Activated gamma-delta T cell (primary cell): ENCODE measurements around the gene REG1A.

Source experiments
- DNase-seq: peaks from one replicate; lab custom pipeline; 2025; lab: John Stamatoyannopoulos, UW
- total RNA-seq, 2 donors: gene quantifications; one replicate each; lab custom pipeline; 2026; lab: John Stamatoyannopoulos, UW

Gene REG1A, protein sequence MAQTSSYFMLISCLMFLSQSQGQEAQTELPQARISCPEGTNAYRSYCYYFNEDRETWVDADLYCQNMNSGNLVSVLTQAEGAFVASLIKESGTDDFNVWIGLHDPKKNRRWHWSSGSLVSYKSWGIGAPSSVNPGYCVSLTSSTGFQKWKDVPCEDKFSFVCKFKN
- 0 to 0.05 reads per million in 2 donors for total RNA-seq

DNA sequence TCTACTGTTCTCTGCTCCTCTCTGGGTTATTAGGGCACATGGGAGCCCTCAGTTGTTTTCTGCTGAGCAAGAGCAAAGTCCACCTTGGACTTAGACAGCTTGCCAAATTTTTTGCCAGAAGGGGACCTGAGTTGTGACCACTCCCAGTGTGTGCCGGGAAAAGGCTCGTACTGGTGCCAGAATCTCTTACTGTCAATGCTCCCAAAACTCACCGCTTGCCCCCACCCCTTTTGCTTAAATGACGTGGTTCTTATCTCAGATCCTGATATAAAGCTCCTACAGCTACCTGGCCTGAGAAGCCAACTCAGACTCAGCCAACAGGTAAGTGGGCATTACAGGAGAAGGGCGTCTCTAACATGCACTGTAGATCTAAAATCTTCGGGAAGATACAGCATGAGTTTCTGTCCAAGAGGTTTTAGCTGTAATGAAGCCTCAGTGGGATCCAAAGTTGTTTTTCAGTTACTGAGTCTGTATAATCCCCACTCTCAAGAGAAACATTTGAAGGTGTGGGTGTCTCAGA is at the start of gene REG1A:
TSS of gene REG1A (plus strand) at position 295 of the 520 bp plus-strand sequence. CDS start 374 bp downstream, outside the sequence.
- DNase-seq = no peak

DNA sequence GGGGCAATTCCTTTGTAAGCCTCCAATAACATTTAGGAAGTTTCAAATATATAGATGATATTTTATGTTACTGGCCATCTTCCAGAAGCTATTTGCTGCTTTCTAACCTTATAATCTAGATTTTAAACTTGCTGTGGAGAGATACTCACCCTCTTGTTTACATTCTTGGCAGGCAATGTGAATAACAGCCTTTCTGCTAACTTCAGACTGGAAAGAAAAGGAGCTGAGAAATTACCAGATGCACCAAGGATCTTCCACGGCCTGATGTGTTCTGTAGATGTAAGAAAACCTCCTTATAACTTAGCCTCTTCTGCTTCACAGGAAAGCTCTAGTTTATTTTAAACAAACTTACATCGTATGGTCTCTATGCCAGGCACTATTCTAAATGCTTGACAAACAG is 49.2 kb upstream of the REG1A start:
- DNase-seq = no peak

DNA sequence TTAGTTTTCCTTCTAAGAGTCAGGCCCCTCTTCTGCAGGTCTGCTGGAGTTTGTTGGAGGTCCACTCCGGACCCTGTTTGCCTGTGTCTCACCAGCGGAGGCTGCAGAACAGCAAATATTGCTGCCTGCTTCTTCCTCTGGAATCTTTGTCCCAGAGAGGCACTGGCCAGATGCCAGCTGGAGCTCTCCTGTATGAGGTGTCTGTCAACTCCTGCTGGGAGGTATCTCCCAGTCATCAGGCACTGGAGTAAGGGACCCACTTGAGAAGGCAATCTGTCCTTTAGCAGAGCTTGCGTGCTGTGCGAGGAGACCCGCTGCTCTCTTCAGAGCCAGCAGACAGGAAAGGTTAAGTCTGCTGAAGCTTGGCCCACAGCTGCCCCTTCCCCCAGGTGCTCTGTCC is 37.3 kb upstream of the REG1A start:
- DNase-seq = no peak

DNA sequence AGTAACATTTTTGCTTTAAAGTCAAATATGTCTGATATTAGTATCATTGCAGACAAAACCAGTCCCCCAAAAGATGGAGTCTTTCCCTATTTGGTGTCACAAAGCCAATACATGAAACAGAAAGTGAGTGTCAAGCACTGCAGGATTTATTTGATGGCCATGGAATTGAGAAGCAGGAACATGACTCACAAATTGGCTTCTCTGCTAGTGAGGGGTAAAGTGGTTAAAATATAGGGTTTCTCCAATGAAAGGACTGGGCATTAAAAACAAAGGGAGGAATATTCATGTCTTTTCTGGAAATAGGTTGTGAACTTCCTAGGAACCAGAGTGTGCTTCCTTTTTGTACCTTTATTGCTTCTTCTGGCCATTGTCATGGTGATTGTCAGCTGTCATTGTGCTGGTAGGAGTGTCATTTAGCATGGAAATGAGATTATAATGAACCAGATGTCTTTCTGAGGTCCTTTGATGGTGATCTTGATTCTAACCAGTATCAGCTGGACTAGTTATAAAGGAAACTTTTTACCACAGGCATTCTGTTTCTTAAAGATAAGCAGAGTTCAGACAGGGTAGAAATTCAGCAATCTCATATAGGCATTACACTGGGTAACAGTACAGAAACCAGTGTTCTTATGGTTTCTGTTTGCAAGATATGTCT is 36.6 kb upstream of the REG1A start:
- no peak for DNase-seq

DNA sequence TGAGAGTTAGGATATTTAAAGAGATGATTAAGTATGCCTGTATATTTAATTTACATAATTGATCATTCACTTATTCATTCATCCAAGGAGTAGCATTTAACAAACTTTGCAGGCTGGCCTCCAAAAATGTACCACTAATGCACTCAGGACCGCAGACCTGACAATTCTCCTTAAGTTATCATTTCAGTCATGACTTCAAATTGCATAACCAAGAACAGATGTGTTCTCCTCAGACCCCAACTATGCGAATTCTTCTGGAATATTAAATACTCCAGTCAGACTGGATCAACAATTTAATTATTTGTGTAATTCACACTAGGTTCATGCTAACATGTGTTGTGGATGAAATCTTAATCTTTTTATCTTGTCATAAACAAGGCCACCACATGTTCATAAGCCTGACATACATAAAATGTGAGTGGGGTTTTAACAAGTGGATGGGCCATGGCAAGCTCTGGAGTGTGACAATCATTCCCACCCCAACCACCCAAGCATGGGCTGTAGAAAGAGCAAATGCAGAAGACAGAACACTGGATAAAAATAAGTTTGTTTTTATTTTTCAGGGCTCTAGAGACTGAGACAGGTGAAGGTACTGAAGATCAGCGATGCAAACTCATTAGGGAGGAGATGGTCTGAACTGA is 35.7 kb upstream of the REG1A start:
- DNase-seq = no peak

DNA sequence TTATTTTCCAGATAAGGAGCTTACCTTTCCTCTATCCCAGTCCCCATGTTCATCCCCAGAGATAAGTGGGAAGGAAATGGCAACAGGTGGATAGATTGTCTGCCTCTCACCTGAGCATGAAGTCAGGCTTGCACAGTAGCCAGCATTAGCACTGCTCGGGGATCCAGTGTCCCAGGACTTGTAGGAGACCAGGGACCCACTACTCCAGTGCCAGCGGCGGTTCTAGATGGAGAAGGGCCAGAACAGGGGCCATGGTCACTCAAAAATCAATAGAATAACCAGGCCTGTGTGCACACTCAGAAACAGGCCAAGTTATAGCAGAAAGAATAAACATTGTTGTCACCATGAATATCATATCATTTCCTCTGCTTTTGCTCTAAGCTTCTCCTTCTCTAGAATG is 34.9 kb upstream of the REG1A start:
- no peak for DNase-seq

DNA sequence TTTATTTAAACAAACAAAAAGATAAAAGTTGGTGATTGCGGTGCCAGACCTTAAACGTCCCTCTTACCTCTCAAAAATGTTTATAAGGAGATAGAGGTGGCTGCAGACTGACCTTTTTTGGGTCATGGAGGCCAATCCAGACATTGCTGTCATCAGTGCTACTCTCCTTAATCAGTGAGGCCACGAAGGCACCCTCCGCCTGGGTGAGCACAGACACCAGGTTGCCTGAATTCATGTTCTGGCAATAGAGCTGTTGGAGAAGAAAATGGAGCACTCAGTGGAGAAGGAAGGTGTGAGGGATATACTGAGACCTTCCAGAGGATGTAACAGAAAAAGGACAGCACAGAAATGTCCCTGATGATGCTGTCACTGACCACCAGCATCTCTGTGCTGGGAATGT is 34.0 kb upstream of the REG1A start:
- DNase-seq = no peak

DNA sequence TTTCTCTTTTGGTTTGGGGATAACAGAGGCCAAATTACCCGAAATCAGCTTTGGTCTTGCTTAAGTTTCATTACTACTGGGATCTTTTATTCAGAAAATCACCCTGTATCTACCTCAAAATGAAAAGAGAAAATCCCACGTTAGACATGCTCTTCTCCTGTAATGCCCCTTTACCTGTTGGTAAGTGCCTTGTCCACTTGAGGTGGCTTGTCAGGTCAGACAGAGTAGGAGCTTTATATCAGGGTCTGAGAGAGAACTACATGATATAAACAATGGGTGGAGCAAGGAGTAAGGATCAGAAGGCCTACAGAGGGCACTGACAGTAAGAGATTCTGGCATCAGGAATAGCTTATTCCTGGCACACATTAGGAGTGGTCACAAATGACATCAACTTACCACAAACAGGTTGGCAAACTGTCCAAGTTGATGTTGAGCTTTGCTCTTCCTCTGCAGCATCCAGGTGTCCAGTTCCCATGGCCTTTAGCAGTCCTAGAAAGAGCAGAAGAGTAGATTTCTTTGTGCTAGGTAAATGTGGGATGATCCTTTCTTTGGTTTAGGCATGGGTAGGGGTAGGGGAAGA is 32.4 kb upstream of the REG1A start, which contains the start of gene REG1B:
TSS of gene REG1B (minus strand) at position 209 of the 580 bp plus-strand sequence. CDS start 381 bp downstream, outside the sequence.
- no peak for DNase-seq

DNA sequence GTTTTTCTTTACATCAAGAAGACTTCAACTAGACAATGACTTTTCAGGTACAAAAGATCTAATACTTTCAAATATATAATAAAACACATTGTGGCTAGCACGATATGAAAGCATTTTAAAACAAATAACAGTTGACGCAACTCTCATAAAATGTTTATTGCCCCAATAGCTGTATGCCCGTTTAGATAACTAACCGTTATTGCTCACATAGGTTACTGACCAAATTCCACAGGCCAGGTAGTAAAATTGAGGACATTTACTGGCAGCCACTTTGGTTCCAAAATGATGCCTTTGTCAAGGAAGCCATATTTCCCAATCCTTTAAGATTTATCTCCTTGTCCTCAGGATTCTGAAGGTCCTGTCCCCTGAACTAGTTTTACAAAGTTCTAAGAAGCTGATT is 29.6 kb upstream of the REG1A start:
- DNase-seq = no peak

DNA sequence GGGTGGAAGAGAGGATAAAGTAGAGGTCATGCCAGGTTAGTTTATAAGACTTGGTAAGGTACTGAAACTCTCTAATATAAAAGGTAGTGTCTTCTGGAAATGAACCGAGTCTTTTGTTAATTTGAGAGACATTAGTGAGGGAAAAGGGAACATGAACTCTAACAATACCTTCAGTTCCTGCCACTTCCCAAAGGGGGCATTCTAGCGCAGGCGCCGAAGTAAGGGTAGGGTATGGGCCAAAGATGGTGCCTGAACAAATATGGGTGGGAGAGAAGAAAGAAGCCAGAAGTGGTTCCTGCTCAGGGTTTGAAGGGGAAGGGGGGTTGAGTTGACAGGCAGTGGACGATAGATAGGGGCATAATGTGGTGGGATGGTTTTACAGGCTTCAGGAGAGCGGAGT is 22.4 kb upstream of the REG1A start:
- no peak for DNase-seq

DNA sequence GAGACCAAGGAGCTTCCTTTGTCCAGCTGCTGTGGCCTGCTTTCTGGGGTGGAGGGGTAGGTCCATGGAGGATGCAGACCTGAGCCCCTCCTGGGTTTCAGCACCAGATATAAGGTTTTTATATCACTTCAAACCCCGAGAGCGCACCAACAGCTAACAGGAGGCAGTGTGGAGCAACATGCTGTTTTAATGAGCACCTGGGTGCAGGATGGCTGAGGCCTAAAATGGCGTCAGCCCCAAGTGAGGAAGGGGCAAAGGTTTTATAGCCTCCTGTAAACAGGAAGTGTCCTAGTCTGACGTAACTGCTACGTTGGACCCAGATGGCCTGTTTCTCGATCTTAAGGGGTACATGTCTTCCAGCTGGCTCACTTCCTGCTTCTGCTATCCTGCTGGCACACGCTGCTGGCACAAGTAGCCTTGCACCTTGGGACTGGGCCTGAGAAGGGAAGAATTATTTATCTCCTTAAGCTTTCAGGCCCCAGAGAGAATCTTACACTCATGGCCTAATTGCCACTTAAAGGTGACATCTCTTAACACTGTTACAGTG is 21.1 kb upstream of the REG1A start:
- no peak for DNase-seq

DNA sequence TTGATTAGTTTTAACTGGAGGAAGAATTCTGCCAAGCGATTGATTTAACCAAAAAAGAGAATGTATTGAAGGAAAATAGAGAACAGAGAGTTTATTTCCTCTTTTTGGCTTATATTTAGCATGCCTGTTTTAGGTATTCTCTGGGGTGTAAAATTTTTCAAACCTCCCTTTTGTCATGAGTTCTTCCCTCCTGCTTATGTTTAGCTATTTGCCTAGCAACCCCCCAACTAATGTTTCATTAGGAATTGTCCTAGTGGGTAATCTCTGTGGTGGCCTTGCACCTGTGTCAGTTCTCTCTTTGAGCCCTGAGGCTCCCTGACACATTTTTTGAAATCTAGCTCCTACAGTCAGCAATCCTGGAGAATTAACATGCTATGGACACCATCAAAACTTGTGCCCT is 20.0 kb upstream of the REG1A start:
- no peak for DNase-seq

DNA sequence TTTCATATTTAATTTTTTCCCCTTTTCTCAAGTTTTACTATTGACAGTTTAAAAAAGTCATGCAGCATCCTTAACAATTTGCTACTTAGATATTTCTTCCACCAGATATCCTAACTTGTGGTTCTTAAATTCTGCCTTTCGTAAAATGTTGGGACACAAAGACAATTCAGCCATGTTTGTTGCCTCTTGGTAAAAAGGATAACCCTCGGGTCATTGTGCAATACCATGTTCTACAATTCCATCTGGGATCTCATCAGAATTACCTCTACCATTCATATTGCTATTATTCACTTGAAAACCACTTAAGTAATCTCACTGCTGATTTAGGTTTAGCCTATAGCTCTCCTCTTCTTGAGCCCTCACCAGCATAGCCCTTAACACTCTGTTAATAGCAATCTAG is 19.3 kb upstream of the REG1A start:
- no peak for DNase-seq

DNA sequence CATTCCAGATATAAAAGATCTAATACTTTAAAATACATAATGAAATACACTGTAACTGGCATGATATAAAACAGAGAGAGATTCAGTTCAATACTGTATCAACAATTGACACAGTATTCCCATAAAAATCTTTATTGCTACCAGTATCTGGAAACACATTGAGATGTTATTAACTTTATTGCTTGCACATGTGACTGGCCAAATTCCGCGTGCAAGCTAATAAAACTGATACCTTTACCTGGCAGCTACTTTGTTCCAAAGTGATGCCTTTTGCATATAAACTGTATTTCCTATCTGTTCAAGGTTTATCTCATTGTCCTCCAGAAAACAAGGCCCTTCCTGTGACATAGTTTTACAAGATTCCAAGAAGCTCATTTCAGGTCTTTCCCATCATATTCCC is 17.1 kb upstream of the REG1A start:
- DNase-seq = no peak

DNA sequence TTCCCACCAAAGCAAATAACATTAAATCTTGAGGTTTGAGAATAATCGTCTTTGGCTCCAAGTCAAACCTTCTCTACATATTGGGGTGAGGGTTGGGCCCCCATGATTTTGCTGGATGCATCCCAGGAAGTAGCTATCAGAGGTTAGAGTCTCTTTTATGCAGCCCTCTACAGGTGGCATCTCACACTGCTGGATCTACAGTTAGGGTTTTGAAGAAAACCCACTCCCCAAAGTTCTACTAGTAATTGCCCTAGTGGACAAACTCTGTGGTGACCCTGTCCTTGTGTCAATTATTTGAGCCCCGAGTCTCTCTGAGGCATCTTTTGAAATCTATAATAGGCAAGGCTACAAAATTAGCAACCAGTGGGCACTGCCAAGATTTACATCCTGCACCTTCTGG is 15.0 kb upstream of the REG1A start:
- DNase-seq = no peak

DNA sequence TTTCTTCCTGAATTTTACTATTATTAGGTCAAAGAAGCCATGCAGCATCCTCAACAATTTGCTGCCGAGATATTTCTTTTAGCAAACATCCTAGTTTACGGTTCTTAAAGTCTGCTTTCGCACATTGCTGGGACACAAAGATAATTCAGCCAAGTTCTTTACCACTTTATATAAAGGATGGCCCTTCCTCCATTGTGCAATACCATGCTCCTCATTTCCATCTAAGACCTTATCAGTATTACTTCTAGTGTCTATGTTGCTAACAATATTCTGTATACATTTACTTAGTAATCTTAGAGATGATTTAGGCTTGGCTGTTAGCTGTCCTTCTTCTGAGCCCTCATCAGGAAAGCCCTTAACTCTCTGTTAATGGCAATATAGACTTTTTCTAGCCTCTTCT is 8.0 kb upstream of the REG1A start:
- no peak for DNase-seq

DNA sequence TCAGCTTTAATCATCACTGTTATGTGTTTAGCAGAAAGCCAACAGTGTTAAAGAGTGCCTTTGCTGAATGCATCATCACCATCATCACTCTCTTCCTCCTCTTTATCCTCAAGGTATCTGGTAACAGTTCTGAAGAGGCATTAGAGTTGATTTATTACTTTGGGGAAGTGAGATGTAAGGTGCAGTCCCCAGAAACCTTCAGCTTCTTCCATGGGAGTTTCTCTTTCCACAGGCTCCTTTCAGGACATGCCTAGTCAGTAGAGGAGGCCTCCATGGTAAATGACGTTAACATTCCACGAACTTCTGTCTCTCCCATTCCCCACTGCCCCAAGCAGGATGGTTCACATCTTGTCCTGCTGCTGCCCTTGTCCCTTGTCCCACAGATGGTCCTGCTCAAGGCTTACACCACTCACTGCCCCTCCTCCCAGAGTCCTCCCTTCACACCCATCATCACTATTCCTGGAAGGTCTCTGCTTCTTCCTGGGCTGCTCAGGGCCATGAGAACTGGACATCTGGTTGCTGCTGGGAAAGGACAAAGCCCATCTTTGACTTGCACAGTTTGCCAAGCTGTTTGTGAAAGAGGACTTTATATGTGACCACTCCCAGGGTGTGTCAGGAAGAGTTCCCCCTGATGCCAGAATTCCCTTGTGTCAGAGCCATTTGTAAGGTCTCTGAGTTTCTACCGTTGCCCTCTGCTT is 5.3 kb upstream of the REG1A start:
- no peak for DNase-seq

DNA sequence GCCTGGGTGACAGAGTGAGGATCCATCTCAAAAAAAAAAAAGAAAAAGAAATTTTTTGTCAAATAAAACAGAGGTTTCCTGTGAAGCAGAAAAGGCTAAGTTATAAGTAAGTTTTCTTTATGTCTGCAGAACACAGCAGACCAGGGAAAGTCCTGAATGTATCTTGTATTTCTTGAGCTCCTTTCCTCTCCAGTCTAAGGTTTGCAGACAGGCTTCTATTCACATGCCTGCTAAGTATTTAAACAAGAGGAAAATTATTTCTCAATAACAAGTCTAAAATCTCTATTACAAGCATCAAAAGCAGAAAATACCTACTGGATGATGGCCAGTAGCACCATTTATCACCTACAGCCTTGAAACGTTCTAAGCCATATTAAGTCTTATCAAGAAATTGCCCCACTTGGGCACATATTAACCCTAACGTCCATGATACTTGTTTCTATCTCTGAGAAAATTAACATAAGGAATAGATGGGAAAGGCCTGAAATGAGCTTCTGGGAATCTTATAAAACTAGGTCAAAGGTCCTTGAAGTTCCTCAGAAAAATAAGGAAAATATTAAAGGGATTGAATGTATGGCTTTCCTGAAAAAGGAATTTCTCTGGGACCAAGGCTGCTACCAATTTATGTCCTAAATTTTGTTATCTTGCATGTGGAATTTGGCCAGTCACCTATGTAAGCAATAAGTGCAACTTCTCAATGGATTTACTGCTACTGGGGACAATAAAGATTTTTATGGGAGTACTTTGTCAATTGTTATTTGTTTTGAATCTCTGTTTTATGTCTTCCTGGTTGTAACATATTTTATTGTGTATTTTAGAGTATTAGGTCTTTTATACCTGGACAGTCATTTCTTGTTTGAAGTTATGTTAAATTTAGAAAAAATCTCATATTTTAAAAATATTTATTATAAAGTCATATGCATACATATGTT is 3.0 kb upstream of the REG1A start:
- no peak for DNase-seq

DNA sequence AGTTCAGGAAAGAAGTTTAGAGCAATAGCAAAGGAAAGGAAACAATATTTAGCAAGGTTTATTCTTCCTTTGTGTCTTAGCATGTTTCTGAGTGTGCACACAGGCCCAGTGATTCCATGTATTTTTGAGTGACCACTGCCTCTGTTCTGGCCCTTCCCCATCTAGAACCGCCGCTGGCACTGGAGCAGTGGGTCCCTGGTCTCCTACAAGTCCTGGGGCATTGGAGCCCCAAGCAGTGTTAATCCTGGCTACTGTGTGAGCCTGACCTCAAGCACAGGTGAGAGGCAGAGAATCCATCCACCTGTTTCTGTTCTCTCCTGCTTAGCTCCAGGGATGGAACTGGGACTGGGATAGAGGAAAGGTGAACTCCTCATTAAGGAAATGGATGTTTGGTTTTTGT is 2.4 kb downstream of the REG1A start:
- no peak for DNase-seq

DNA sequence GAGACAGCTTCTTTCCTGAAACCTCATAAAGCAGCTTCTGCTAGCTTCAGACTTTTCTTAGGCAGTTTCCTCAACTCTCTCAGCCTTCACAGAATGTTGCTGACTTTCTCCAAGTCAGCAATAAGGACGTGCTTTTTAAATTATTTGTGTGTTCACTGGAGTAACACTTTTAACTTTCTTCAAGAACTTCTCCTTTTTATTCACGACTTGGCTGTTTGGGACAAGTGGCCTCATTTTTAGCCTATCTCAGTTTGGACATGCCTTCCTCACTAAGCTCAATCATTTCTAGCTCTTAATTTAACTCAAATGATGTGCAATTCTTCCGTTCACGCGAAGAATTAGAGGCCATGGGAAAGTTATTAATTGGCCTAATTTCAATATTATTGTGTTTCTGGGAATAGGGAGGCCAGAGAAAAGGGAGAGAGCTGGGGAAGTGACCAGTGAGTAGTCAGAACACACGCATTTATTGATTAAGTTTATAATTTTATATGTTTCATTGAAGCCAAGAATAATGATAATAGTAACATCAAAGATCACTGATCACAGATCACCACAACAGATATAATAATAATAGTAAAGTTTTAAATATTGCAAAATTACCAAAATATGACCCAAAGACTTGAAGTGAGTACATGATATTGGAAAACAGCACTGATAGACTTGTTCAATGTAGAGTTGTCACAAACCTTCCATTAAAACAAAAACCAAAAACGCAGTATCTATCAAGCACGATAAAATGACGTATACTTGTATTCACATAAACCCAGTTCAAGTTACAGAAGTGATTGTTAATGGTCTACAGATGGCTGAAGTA is 4.8 kb downstream of the REG1A start:
- no peak for DNase-seq
